ENCODE measurements around the gene SNTB2.
"Not testable (repeated sequence)": the region's sequence is repeated elsewhere in the genome, so short reads cannot be mapped to it uniquely, and the experiment has no call there.

Gene SNTB2

DNA sequence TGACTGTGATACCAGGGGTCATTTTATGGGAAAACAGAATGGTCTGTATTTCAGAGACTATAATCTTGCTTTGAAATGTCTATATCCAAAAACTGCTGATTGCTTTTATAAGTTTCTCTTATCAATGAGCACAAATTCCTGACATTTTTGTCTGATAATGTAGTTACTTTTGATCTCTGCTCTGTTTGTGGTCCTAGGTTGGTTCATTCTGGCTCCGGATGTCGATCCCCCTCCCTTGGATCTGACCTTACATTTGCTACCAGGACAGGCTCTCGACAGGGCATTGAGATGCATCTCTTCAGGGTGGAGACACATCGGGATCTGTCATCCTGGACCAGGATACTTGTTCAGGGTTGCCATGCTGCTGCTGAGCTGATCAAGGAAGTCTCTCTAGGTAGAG lies 96.9 kb downstream of the SNTB2 start:
- no peak for DNase-seq (ENCODE audit: low read depth in 2 of 3, low spot score in 2 of 3)

DNA sequence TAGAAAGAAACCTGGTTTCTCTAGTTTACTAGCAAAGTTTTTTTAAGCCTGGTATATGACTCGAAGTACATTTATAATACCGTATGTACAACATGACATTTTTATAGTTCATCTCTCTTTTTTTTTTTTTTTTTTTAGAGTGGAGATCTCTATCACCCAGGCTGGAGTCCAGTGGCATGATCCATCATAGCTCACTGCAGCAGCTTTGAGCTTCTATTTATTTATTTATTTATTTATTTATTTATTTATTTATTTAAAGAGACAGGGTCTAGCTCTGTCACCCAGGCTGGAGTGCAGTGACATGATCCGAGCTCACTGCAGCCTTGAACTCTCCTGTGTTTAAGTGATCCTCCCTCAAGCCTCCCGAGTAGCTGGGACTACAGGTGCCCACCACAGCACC lies 98.3 kb downstream of the SNTB2 start:
- no peak for DNase-seq (ENCODE audit: low read depth in 2 of 3, low spot score in 2 of 3)

DNA sequence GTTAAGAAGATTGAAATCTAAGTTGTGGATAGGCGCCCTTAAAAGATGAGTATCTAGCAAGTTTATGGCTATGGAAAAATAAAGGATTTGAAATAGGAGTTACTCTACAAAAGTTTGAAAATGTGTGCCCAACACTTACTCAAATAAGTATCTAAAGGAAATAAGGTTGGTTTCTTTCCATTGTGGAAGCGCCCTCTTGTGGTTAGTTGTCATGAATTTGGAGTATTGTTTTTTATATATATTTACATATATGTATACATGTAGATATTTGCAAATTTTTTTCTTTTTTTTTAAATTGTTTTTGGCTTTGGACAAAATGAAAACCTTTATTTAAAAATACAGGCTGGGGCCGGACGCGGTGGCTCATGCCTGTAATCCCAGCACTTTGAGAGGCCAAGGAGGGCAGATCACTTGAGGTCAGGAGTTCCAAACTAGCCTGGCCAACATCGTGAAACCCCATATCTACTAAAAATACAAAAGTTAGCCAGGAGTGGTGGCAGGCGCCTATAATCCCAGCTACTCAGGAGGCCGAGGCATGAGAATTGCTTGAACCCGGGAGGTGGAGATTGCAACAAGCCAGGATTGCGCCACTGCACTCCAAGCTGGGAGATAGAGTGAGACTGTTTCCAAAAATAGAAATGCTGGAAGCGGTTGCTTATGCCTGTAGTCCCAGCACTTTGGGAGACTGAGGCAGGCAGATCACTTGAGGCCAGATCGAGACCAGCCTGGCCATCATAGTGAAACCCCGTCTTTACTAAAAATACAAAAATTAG lies 100.2 kb downstream of the SNTB2 start:
- DNase-seq (ENCODE audit: low read depth in 2 of 3, low spot score in 2 of 3), result no peak

DNA sequence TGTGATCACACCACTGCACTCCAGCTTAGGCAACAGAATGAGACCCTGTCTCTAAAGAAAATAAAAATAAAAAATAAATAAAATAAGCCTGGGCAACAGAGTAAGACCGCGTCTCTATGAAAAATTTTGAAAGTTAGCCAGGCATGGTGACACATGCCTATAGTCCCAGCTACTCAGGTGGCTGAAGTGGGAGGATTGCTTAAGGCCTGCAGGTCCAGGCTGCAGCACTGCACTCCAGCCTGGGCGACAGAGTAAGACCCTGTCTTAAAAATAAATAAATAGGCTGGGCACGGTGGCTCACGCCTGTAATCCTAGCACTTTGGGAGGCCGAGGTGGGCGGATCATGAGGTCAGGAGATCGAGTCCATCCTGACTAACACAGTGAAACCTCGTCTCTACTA lies 104.7 kb downstream of the SNTB2 start:
- DNase-seq (ENCODE audit: low read depth in 2 of 3, low spot score in 2 of 3), result not testable (repeated sequence)

DNA sequence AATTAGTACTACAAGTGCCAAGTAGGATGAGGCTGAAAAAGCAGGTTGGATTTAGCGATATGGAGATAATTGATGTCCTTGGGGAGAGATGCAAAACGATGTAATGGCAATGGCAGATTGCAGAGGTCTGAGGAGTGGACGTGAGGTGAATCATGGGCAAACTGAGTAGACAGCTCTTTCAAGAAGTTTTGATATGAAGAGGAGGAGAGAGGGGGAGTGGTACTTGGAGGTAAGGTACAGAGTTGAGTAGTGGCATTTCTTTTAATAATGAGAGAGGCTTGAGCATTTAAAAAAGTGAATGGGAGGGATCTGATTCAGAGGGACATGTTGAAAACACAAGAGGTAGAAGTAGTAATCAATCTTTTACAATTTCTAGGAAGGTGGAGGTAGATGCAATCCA lies 106.4 kb downstream of the SNTB2 start:
- no peak for DNase-seq (ENCODE audit: low read depth in 2 of 3, low spot score in 2 of 3)

DNA sequence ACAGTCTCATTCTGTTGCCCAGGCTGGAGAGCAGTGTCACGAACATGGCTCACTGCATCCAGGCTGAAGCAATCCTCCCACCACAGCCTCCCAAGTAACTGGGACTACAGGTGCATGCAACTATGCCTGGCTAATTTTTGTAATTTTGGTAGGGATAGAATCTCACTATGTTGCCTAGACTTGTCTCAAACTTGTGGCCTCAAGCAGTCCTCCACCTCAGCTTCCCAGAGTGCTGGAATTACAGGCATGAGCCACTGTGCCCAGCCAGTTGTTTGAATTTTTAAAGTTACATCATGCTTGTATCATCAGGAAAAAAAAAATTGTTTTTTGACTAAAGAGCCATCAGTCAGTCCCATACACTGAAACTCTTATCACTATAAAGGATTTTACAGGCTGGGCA lies 107.1 kb downstream of the SNTB2 start:
- DNase-seq (ENCODE audit: low read depth in 2 of 3, low spot score in 2 of 3), result no peak

DNA sequence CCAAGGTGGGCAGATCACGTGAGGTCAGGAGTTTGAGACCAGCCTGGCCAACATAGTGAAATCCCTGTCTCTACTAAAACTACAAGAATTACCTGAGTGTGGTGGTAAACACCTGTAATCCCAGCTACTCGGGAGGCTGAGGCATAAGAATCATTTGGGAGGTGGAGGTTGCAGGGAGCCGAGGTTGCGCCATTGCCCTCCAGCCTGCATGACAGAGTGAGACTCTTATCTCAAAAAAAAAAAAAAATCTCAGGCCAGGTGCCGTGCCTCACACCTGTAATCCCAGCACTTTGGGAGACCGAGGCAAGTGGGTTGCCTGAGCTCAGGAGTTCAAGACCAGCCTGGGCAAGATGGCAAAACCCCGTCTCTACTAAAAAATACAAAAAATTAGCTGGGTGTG lies 109.8 kb downstream of the SNTB2 start:
- DNase-seq (ENCODE audit: low read depth in 2 of 3, low spot score in 2 of 3), result not testable (repeated sequence)

DNA sequence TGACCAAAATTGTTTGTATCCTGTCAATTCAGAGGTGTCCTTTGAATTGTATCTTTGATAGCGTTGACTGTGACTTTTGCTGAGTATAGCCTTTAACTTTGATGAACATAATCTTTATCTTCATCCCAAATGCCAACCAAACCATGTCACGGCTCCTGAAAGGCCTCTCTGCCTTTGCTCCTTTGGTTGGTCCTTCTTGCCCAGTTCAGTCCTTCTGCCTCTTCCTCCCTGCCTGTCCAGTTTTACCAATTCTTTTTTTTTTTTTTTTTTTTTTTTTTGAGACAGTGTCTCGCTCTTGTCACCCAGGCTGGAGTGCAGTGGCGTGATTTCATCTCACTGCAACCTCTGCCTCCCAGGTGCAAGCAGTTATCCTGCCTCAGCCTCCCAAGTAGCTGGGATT lies 111.3 kb downstream of the SNTB2 start:
- no peak for DNase-seq (ENCODE audit: low read depth in 2 of 3, low spot score in 2 of 3)

DNA sequence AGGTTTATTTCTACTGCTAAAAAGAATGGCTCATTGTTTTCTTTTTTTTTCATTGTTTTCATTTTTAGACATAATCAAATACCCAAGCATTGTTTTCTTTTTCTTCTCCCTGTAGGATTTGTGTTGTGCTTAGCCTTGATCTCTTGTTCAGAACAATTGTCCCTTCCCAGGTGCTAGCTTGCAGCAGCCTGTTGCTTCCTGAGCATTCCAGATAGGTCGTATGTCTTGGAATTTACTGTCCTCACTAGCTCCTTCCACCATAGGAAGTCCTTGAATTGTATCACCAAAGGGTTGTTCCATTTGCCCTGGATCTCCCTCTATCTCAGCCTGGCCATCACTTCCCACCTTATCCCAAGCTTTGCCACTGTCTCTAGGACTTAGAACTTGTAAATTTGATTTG lies 114.2 kb downstream of the SNTB2 start:
- no peak for DNase-seq (ENCODE audit: low read depth in 2 of 3, low spot score in 2 of 3)

DNA sequence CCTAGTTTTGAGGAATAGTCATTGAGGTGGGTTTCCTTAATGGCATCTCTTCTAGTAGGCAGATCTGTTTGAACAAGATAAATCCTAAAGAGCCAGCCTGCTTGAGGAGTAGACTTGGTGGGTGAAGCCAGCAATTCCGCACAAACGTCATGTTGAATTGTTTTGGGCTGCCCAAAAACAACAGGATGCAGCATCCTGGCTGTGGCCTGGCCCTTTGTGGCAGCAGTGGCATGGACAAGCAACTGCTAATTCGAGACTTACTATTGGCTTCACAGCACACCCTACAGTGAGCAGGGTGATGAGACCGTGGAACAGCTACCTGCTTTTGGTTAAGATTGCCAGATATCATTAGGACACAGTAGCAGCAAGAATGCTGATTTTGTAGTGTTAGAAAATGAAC lies 114.9 kb downstream of the SNTB2 start:
- no peak for DNase-seq (ENCODE audit: low read depth in 2 of 3, low spot score in 2 of 3)

DNA sequence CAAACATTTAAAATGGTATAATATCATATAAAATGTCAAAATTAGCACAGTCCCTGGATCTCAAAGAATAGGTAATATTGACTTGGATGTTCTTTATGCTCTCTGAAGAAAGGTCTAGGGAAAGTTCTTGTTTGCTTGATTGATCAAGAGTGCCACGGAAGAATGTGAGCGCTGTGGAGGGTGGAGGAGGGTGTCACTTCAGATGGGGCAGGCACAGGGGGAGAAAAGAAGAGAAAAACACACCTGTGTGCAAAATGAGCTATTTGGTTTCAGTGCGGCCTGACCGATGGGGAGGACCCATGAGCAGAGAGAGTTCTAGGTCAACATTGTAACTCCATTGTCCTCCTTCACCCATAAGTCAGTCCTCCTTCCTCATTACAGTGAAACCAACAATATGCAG lies 115.3 kb downstream of the SNTB2 start:
- DNase-seq (ENCODE audit: low read depth in 2 of 3, low spot score in 2 of 3), result no peak

DNA sequence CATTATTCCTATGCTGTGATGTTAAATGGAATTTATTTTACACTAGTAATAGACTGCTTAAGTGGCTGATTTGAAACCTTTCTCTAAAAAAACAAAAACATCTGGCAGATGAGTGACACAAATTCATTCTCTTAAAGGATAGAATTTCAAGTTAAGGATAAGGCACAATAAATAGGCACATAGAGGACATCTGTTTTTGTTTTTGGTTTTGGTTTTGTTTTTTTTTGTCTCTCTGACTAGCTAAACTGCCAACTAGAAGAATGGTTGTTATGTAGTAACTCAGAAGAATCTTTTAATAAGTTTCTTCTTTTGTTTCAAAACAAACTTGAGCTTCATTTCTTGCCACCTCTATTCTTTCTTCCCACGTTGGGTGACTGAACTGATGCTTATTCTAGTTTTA lies 119.1 kb downstream of the SNTB2 start:
- no peak for DNase-seq (ENCODE audit: low read depth in 2 of 3, low spot score in 2 of 3)

DNA sequence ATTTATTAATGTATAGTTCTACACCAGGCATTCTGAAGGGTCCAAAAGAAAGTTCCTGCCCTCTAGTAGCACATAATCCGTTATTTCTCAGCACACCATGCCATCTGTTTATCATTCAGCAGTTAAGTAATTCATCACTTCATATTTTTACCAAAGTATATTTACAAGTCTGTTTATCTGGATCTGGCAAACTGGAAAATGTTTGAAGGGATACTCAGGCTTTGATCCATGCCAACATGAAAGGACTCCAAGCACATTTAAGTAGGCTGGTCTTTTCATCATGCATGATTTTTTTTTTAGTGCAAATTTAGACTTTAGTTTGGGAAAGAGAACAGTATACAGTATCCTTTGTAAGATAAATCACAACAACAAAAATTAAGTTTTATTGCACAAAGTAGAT lies 120.1 kb downstream of the SNTB2 start:
- no peak for DNase-seq (ENCODE audit: low read depth in 2 of 3, low spot score in 2 of 3)

DNA sequence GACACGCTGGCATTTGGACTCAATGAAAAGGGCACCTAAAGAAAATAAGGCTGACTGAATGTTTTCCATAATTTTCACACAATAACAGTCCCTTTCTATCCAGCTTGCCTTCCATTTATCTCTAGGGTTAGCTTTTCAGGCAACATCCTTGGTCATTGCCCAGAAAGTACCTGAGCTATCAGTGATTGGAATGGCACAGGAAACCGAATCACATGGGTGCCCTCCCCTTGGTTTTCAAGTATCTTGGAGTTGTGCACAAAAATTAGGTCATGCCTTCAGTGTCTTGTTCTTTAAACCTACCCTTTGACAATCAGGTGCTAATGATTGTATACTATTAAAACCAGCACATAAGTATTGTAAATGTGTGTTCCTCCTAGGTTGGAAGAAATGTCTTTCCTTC lies 120.9 kb downstream of the SNTB2 start:
- no peak for DNase-seq (ENCODE audit: low read depth in 2 of 3, low spot score in 2 of 3)

DNA sequence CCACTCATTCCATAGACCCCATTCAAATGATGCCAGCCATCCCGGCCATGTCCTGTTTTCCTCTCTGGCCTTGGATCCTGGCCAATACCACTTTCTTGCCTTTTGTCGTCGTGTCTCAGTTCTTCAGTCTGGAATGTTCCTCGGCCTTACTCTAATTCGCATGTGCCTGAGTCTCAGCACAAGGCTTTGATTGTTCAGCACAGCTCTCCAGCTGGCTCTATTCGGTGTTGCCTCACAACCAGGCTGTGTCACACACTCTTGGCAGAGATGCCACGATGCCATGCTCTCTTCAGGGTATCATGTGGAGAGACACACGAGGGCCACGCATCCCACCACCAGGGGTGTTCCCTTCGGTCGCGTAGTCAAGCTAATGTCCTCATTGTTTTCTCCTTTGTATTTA lies 122.4 kb downstream of the SNTB2 start:
- DNase-seq (ENCODE audit: low read depth in 2 of 3, low spot score in 2 of 3), result no peak

DNA sequence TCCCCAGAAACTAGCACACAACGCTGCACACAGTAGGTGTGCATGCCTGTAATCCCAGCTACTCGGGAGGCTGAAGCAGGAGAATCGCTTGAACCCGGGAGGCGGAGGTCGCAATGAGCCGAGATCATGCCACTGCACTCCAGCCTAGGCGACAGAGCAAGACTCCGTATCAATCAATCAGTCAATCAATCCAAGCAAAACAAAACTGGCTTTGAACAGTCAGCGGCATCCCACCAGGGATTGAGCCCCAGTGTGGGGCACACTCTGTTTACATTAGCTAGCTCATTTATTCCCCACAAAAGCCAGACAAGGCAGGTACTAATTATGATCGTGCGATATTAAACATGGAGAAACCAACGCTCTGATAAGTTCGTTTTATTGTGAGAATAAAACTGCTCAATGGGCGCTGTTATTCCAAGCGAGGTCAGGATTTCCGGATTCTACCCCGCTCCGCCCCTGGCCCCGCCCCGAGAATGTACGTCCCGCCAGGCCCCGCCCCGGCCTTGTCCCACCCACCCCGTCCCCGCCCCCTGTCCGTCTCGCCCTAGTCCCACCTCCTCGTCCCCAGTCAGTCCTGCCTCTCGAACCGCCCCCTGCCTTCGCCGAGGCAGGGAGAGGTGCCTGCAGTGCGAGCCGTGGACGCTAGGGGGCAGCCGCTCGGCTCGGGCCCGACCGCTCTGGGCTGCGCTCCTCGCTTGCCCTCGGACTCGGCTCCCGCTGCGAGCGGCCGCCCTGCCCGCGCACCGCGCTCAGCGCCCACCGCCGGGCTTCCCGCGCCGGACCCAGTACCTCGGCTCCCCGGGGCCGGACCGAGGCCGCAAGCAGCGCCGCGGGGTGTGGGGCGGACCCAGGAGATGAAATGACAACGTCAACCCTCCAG lies 123.9 kb downstream of the SNTB2 start, which contains the start of gene VPS4A:
Gene VPS4A, plus strand, starts transcription at position 698 of the 880 bp plus-strand sequence. Its CDS starts 162 bp downstream, at position 860.
- peak; percentile 97 to 99 (median 98) for DNase-seq (ENCODE audit: low read depth in 2 of 3, low spot score in 2 of 3)

DNA sequence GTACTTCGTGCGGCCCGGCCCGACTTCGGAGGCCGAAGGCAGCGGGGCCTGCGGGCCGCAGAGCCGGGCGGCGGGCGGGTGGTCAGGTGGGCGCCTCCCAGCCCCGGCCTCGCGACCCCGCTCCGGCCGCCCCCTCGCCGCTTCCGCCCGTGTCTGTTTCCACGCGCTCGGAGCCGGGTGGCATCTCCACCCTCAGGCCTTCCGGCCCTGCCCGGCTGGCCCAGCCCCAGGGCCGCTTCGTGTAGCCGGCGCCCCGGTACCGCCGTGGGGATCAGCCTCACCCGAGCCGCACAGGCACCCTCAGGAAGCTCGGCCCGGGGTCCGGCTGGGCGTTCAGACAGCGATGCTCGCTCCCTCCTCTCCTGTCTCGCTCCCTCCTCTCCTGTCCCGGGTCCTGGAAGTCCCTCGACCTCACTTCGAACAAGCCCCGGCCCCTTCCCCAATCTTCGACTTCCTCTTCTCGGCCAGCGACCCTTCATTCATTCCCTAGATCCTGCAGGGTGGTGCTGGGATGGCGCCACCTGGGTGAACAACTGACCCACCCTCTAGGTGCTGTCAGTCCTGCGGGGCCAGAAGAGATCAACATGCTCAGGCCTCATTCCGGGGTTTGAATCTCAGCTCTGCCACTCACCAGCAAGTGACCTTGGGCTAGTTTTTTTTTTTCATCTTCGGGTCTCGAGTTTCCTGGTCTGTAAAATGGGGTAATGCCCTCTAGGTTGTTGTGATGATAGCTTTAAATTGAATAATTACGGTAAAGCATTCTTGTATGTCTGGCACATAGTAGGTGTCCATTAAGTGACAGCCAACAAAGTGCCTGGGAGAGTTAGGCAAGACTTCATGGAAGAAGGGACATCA lies 124.8 kb downstream of the SNTB2 start:
- DNase-seq (ENCODE audit: low read depth in 2 of 3, low spot score in 2 of 3), result peak in 2 of 3 experiments; percentile 25 to 32

DNA sequence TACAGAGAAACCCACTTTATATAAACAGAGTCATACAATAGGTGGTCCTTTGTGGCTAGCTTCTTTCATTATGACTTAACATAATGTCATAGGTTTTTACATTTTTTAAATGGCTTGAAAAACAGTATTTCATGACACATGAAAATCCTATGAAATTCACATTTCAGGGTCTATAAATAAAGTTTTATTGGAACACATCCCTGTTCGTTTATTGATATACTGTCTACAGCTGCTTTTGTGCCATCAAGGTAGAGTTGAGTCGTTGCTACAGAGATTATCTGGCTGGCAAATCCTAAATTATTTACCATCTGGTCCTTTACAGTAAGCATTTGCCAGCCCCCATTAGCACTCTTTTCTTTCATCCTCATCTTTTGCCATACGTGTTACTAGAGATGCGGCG lies 126.5 kb downstream of the SNTB2 start:
- DNase-seq (ENCODE audit: low read depth in 2 of 3, low spot score in 2 of 3), result no peak

DNA sequence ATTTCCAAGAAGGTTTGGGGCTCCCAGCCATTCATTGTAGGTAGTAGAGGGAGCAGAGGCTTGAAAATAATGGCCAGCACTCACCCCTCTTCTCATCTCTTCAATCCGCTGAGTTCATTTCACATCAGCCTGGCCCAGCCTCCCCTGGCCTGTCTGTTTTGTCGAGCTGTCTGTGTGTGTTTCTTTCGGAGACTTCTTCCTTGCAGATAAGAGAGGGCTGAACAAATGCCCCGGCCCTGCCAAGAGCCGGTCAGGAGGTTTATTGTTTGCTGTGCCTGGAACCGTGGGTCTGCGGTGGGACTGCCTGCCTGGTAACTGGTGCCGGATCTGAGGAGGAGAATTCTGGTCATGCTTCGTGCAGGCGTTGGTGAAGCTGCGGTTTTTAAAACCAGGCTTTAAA lies 127.6 kb downstream of the SNTB2 start:
- DNase-seq (ENCODE audit: low read depth in 2 of 3, low spot score in 2 of 3), result no peak

DNA sequence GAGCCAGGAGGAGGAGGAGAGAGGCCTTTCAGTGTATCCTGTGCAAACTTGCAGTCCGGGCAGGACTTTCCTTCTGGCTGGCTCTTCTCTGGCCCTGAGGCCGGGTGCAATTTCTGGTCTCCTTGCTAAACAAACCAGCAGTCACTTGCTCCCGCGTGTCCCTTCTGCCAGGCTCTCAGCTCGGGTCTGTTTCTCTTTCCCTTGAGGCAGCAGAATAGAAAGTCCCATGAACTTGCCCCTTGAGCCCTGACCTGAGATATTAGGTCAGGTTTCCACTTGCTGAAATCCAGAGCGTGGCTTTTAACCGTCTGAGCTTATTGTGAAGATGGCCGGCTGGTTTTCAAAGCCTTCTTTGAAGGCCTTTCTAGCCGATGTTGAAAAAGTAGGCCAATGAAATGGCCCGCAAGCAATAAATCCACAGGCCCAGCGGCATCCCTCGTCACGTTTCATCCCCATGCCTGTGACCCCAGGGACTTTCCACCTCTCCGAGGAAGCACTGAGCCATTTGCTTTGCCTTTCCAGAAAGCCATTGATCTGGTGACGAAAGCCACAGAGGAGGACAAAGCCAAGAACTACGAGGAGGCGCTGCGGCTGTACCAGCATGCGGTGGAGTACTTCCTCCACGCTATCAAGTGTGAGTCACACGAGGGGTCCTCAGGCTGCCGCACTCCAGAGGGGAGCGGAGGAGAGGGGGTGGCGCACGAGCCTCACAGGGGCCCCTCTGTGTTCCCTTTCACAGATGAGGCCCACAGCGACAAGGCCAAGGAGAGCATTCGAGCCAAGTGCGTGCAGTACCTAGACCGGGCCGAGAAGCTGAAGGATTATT lies 128.7 kb downstream of the SNTB2 start:
- DNase-seq (ENCODE audit: low read depth in 2 of 3, low spot score in 2 of 3), result no peak

All from activated CD8-positive, alpha-beta memory T cell treated with anti-CD3 and anti-CD28 coated beads for 48 hours (primary cell).